Neutrophil (primary cell): ENCODE data around the gene DRAXIN.

Source experiments
- H3K27ac ChIP-seq: fragments of 200-600 bp; sonication (generic); 2 replicates; pipeline ENCODE4 v1.5.1; 2016; ENCODE audit warnings: mild to moderate bottlenecking, moderate library complexity
- H3K27me3 ChIP-seq: fragments of 200-600 bp; sonication (generic); 2 replicates; pipeline ENCODE4 v1.6.0; 2016; ENCODE audit warnings: mild to moderate bottlenecking
- H3K36me3 ChIP-seq: fragments of 200-600 bp; sonication (generic); 2 replicates; pipeline ENCODE4 v1.5.1; 2017
- H3K4me1 ChIP-seq, 2 experiments: fragments of 200-600 bp in 1 of 2; sonication (generic) in 1 of 2; 1 replicate in 1 of 2; 2 replicates in 1 of 2; pipeline versions ENCODE4 v1.5.1 to v1.6.1; 2013 to 2016; ENCODE audit warnings: low read depth in 1 of 2, low read length in 1 of 2, mild to moderate bottlenecking in 1 of 2, moderate library complexity in 1 of 2; ENCODE audit not compliant: control insufficient read depth in 1 of 2, insufficient read depth in 1 of 2
- H3K4me3 ChIP-seq, 2 experiments: fragments of 200-600 bp in 1 of 2; sonication (generic) in 1 of 2; 1 replicate in 1 of 2; 2 replicates in 1 of 2; pipeline ENCODE4 v1.5.1; 2013 to 2016; ENCODE audit warnings: low read depth in 1 of 2, low read length in 1 of 2, mild to moderate bottlenecking in 1 of 2, moderate library complexity in 1 of 2
- H3K9me3 ChIP-seq: fragments of 200-600 bp; sonication (generic); 2 replicates; pipeline ENCODE4 v1.5.1; 2016
- TF ChIP-seq, protein P1 (sequence below): fragments of 200-600 bp; sonication (generic); IDR thresholded peaks from 2 replicates; pipeline ENCODE4 v1.5.1; 2016; ENCODE audit warnings: antibody characterized with exemption

DRAXIN gene

DNA sequence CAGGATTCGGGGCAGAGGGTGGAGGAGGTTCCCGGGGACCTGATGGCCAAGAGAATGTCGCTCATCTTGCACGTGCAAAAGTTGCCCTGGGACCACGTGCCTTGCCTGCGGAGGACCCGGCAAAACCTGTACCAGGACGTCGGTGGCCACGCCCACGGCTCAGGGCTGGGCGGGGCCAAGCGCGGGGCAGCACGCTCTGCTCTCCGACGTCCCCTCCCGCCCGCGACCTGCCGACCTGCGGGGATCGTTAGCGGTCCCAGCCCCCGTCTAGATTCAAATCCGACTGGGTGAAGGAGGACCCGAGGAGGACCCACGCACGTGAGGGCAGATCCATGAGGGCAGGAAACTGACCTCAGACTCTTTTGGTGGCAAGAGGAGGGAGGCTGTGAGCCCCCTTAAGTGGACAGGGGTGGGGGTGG lies 70.5 kb downstream of the DRAXIN start, which contains the start of gene C1orf167:
C1orf167 (plus strand) TSS at position 206 of the 419 bp plus-strand sequence. CDS start 2,208 bp downstream, outside the sequence.
- TF ChIP-seq, protein P1, sequence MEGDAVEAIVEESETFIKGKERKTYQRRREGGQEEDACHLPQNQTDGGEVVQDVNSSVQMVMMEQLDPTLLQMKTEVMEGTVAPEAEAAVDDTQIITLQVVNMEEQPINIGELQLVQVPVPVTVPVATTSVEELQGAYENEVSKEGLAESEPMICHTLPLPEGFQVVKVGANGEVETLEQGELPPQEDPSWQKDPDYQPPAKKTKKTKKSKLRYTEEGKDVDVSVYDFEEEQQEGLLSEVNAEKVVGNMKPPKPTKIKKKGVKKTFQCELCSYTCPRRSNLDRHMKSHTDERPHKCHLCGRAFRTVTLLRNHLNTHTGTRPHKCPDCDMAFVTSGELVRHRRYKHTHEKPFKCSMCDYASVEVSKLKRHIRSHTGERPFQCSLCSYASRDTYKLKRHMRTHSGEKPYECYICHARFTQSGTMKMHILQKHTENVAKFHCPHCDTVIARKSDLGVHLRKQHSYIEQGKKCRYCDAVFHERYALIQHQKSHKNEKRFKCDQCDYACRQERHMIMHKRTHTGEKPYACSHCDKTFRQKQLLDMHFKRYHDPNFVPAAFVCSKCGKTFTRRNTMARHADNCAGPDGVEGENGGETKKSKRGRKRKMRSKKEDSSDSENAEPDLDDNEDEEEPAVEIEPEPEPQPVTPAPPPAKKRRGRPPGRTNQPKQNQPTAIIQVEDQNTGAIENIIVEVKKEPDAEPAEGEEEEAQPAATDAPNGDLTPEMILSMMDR = no peak
- Histone ChIP-seq H3K36me3 (no peaks in the 10 kb centered on the region), H3K27ac (no peak within 1 kb of the TSS), H3K27me3 (peaks cover 24% of the 10 kb centered on the region), H3K4me3 (no peak within 1 kb of the TSS), H3K4me1 (peaks cover 0 to 6% of the 10 kb centered on the region in 2 experiments), H3K9me3 (no peaks in the 10 kb centered on the region)

DNA sequence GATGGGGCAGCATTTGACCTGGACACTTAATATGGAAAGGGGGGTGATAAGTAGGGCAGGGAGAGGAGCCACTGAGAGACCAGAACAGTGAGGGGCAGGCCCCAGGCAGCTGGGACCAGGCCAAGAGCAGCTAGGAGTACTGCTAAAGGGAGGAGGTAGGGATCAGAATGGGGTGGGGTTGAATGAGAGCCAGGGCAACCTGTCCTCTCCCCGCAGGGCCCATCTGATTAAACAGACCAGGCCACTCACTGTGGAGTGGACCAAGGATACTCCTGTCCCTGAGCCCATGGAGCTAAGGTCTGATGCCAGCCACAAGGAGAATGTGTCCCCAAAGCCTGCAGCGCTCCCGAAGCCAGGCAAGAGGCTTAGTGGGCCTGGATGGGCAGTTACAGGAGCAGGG lies 72.6 kb downstream of the DRAXIN start:
- H3K27ac ChIP-seq = no peak overlapping the region
- peaks cover 0 to 6% of the 10 kb centered on the region in 2 experiments for H3K4me1 ChIP-seq
- no peaks in the 10 kb centered on the region for H3K9me3 ChIP-seq
- no peak overlapping the region for H3K4me3 ChIP-seq
- no peaks in the 10 kb centered on the region for H3K36me3 ChIP-seq
- H3K27me3 ChIP-seq = peaks cover 27% of the 10 kb centered on the region
- TF ChIP-seq, protein P1 = no peak

DNA sequence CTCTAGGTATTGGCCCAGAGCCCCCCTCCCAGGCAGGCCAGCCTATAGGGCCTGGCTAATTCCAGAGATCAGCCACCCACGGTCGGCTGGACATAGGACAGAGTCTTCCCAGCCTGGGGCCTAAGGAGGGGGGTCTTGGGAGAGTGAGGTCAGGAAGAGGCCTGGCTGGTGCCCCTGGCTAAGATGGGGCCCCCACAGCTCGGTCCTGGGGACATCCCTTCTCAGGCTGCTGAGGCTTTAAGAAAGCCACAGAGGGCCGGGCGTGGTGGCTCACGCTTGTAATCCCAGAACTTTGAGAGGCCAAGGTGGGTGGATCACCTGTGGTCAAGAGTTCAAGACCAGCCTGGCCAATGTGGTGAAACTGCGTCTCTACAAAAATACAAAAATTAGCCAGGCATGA lies 73.0 kb downstream of the DRAXIN start:
- Histone ChIP-seq H3K4me1 (peaks cover 0 to 6% of the 10 kb centered on the region in 2 experiments), H3K36me3 (no peaks in the 10 kb centered on the region), H3K4me3 (no peak overlapping the region), H3K9me3 (no peaks in the 10 kb centered on the region), H3K27me3 (peaks cover 27% of the 10 kb centered on the region), H3K27ac (no peak overlapping the region)
- TF ChIP-seq, protein P1 = no peak

DNA sequence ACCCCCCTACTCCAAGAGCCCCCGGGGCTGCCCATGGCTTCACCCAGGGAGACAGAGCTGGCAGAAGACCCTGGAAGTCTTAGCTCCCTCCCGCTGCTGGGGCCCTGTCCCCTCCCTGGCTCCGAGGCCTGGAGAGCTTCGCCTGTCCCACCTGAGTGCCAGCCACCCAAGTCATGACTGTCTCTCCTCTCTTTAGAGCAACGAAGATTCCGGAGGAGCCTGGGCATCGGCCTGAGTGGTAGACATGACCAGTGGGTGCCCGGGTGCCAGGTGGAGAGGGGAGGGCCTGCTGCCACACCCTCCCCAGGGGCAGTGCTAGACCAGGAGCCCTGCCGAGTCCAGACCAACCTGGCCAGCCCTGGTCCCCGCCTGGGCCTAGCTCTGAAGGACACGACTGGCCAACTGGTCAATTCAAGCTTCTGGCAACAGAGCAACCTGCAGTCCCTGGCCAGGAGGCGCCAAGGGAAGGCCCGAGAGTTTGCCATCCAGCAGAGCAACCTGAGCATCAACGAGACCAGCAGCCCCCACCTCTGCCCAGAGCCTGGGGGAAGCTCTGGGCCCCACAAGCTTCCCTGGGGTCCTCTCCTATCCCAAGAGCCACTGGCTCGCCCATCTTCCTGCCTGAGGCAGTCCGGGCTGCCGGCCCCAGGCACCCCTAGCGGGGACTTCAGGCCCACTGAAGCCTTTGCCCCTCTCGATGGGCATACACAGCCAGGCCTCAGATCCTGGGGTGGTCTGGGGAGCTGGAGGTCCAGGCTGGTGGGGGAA lies 74.3 kb downstream of the DRAXIN start:
- no peaks in the 10 kb centered on the region for H3K36me3 ChIP-seq
- H3K4me1 ChIP-seq = peaks cover 0 to 6% of the 10 kb centered on the region in 2 experiments

DNA sequence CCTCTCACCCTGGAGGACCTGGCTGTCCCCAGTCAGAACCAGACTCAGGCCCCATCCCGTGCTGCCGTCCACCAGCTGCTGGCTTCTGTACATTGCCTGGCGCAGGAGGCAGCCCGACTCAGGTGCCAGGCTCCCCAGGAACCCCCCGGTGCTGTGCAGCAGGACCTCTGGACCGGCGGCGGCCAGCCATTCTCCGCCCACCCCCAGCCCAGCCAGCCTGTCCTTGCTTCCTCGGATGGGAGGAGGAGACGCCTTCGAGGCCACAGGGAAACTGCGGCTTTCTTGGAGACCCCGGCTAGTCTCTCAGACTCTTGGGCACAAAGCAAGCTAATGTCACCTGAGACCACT lies 74.9 kb downstream of the DRAXIN start:
- Histone ChIP-seq H3K27ac (no peak overlapping the region), H3K27me3 (peaks cover 20% of the 10 kb centered on the region), H3K9me3 (no peaks in the 10 kb centered on the region), H3K4me1 (peaks cover 0 to 6% of the 10 kb centered on the region in 2 experiments), H3K36me3 (no peaks in the 10 kb centered on the region), H3K4me3 (no peak overlapping the region)
- TF ChIP-seq, protein P1 = no peak

More for the DNA sequence above, 74.3 kb downstream of the DRAXIN start:
- TF ChIP-seq, protein P1 = no peak
- Histone ChIP-seq H3K4me3 (no peak overlapping the region), H3K27me3 (peaks cover 25% of the 10 kb centered on the region), H3K27ac (no peak overlapping the region), H3K9me3 (no peaks in the 10 kb centered on the region)
